ENCODE data around the gene SSBP2.

Gene SSBP2

DNA sequence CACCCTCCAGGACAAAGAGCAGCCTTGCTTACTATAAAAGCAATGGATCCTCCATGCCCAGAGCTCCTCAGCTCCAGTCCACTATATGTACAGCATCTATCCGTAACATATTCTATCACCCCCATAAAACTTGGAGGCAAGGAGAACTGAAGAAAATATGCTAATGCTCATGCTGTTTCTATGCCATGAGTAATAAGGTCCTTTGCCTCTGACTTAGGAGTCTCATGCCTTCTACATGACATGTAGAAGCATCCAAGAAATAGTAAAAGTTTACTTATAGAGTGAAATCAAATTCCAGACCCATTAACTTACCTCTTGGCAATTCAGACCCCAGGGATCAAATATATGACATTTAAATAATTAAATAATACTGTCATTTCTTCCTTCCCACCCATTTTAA is 33.7 kb downstream of the SSBP2 start:
- TF ChIP-seq, protein P1, sequence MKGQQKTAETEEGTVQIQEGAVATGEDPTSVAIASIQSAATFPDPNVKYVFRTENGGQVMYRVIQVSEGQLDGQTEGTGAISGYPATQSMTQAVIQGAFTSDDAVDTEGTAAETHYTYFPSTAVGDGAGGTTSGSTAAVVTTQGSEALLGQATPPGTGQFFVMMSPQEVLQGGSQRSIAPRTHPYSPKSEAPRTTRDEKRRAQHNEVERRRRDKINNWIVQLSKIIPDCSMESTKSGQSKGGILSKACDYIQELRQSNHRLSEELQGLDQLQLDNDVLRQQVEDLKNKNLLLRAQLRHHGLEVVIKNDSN (IDR thresholded peaks at IDR 0.05): no peak
- TF ChIP-seq TEAD4 (IDR thresholded peaks at IDR 0.05): no peak
- no peak for TF ChIP-seq ZBTB7A (IDR thresholded peaks at IDR 0.05; ENCODE audit: low read depth)
- TF ChIP-seq, protein P2, sequence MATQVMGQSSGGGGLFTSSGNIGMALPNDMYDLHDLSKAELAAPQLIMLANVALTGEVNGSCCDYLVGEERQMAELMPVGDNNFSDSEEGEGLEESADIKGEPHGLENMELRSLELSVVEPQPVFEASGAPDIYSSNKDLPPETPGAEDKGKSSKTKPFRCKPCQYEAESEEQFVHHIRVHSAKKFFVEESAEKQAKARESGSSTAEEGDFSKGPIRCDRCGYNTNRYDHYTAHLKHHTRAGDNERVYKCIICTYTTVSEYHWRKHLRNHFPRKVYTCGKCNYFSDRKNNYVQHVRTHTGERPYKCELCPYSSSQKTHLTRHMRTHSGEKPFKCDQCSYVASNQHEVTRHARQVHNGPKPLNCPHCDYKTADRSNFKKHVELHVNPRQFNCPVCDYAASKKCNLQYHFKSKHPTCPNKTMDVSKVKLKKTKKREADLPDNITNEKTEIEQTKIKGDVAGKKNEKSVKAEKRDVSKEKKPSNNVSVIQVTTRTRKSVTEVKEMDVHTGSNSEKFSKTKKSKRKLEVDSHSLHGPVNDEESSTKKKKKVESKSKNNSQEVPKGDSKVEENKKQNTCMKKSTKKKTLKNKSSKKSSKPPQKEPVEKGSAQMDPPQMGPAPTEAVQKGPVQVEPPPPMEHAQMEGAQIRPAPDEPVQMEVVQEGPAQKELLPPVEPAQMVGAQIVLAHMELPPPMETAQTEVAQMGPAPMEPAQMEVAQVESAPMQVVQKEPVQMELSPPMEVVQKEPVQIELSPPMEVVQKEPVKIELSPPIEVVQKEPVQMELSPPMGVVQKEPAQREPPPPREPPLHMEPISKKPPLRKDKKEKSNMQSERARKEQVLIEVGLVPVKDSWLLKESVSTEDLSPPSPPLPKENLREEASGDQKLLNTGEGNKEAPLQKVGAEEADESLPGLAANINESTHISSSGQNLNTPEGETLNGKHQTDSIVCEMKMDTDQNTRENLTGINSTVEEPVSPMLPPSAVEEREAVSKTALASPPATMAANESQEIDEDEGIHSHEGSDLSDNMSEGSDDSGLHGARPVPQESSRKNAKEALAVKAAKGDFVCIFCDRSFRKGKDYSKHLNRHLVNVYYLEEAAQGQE (IDR thresholded peaks at IDR 0.05; ENCODE audit: low read depth): no peak
- TF ChIP-seq EGR1 (IDR thresholded peaks at IDR 0.05): no peak
- TF ChIP-seq, protein P3, sequence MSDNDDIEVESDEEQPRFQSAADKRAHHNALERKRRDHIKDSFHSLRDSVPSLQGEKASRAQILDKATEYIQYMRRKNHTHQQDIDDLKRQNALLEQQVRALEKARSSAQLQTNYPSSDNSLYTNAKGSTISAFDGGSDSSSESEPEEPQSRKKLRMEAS (IDR thresholded peaks at IDR 0.05): no peak
- no peak for TF ChIP-seq TCF12 (IDR thresholded peaks at IDR 0.05; ENCODE audit: low read depth)
- TF ChIP-seq EP300 (IDR thresholded peaks at IDR 0.05; ENCODE audit: borderline replicate concordance): no peak

DNA sequence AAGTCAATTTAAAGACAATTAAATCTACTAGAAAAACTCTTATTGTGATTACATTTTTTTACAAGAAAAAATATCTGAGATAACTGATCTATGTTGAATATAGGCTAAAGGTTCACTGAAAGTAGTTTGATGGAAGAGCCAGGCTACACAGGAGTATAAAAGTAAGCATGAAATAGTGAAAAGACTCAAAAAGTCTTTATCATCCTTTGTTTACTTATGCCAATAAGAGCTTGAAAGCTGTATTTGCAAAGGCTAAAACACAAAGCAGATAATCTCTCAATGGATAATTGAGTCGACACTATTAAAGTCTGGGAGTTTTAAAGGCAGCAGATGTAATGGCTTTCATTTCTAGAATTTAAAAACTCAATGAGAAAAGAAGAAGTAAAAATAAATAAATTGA is 42.0 kb downstream of the SSBP2 start:
- no peak for TF ChIP-seq CEBPB (IDR thresholded peaks at IDR 0.05)
- no peak for TF ChIP-seq YY1 (IDR thresholded peaks at IDR 0.05; ENCODE audit: low read depth)
- no peak for TF ChIP-seq TEAD4 (IDR thresholded peaks at IDR 0.05)
- no peak for TF ChIP-seq EP300 (IDR thresholded peaks at IDR 0.05; ENCODE audit: borderline replicate concordance)
- no peak for TF ChIP-seq EGR1 (IDR thresholded peaks at IDR 0.05)
- TF ChIP-seq, protein P1 (IDR thresholded peaks at IDR 0.05): no peak
- TF ChIP-seq, protein P2 (IDR thresholded peaks at IDR 0.05; ENCODE audit: low read depth): no peak
- TF ChIP-seq NFIC (IDR thresholded peaks at IDR 0.05): no peak
- no peak for TF ChIP-seq CREB1 (IDR thresholded peaks at IDR 0.05; ENCODE audit: low read depth)
- no peak for TF ChIP-seq TCF12 (IDR thresholded peaks at IDR 0.05; ENCODE audit: low read depth)
- no peak for TF ChIP-seq TAF1 (IDR thresholded peaks at IDR 0.05; ENCODE audit: low read depth)
- no peak for TF ChIP-seq FOXM1 (IDR thresholded peaks at IDR 0.05; ENCODE audit: borderline replicate concordance, low read depth)
- TF ChIP-seq, protein P3 (IDR thresholded peaks at IDR 0.05): no peak
- no peak for TF ChIP-seq ZBTB7A (IDR thresholded peaks at IDR 0.05; ENCODE audit: low read depth)
- TF ChIP-seq RAD21 (IDR thresholded peaks at IDR 0.05; ENCODE audit: low read depth): no peak

DNA sequence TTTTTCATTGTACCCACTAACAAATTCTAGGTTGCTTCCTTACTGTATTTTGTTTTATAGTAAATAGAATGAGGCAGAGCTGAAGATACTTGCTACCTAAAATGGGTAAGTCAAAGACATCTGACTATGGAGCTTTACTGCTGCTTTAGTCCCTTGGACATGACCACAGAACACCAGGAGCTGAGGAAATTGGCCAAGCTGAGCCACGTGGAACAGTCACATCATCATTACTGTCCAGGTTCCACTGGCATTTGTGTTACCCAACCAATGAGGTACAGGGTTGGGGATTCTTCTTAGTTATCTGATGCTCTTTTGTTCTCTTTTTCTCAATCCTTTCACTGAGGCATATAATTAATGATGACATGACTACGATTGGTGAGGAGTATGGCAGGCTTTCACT is 47.1 kb downstream of the SSBP2 start:
- TF ChIP-seq EGR1 (IDR thresholded peaks at IDR 0.05) (no peak), YY1 (IDR thresholded peaks at IDR 0.05; ENCODE audit: low read depth) (no peak), TAF1 (IDR thresholded peaks at IDR 0.05; ENCODE audit: low read depth) (no peak), TCF12 (IDR thresholded peaks at IDR 0.05; ENCODE audit: low read depth) (no peak), CREB1 (IDR thresholded peaks at IDR 0.05; ENCODE audit: low read depth) (no peak)
- TF ChIP-seq, protein P3 (IDR thresholded peaks at IDR 0.05): no peak
- TF ChIP-seq, protein P2 (IDR thresholded peaks at IDR 0.05; ENCODE audit: low read depth): no peak

DNA sequence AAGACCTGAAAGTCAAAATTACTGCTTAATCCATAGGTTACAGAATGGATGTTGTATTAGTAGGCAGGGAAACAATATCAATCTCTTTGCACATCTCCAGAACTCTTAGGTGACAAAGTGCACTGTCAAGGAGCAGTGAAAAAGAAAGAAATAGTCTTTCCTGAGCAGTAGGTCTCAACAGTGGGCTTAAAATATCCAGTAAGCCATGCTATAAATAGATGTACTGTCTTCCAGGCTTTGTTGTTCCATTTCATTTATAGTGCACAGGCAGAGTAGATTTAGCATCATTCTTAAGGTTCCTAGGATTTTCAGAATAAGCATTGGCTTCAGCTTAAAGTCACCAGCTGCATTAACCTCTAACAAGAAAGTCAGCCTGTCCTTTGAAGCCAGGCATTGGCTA is 50.7 kb downstream of the SSBP2 start:
- TF ChIP-seq TAF1 (IDR thresholded peaks at IDR 0.05; ENCODE audit: low read depth) (no peak), FOXM1 (IDR thresholded peaks at IDR 0.05; ENCODE audit: borderline replicate concordance, low read depth) (no peak), RAD21 (IDR thresholded peaks at IDR 0.05; ENCODE audit: low read depth) (no peak), EGR1 (IDR thresholded peaks at IDR 0.05) (no peak), CEBPB (IDR thresholded peaks at IDR 0.05) (no peak), YY1 (IDR thresholded peaks at IDR 0.05; ENCODE audit: low read depth) (no peak), TEAD4 (IDR thresholded peaks at IDR 0.05) (no peak)
- TF ChIP-seq, protein P2 (IDR thresholded peaks at IDR 0.05; ENCODE audit: low read depth): no peak

Data from Ishikawa (cell line).